Muscle layer of colon (tissue), 2 donors: ENCODE data around the gene MCM8.

Experiments
- H3K27ac ChIP-seq: one replicate; pipeline ENCODE4 v1.7.0; 2013; ENCODE audit warnings: low read depth, mild to moderate bottlenecking, low read length, moderate library complexity
- H3K27me3 ChIP-seq, 2 donors: one replicate each; pipeline ENCODE4 v1.7.0; 2013; ENCODE audit warnings: low read length in 2 of 2, mild to moderate bottlenecking in 2 of 2; ENCODE audit not compliant: insufficient read depth in 2 of 2, control insufficient read depth in 1 of 2
- H3K36me3 ChIP-seq: one replicate; pipeline ENCODE4 v1.7.0; 2013; ENCODE audit warnings: mild to moderate bottlenecking, low read length; ENCODE audit not compliant: insufficient read depth
- H3K4me1 ChIP-seq: one replicate; pipeline ENCODE4 v1.7.0; 2013; ENCODE audit warnings: mild to moderate bottlenecking, low read length; ENCODE audit not compliant: insufficient read depth
- H3K4me3 ChIP-seq, 2 donors: one replicate each; pipeline ENCODE4 v1.7.0; 2013; ENCODE audit warnings: low read length in 2 of 2, low read depth in 1 of 2, mild to moderate bottlenecking in 1 of 2, moderate library complexity in 1 of 2
- H3K9ac ChIP-seq: one replicate; pipeline ENCODE4 v1.7.0; 2013; ENCODE audit warnings: low read length
- H3K9me3 ChIP-seq: one replicate; pipeline ENCODE4 v1.7.0; 2013; ENCODE audit warnings: mild to moderate bottlenecking, low read length
- donor health status: abdominal sarcoma.
- donor health status: Adenocarcinoma of cecum.

MCM8 gene

DNA sequence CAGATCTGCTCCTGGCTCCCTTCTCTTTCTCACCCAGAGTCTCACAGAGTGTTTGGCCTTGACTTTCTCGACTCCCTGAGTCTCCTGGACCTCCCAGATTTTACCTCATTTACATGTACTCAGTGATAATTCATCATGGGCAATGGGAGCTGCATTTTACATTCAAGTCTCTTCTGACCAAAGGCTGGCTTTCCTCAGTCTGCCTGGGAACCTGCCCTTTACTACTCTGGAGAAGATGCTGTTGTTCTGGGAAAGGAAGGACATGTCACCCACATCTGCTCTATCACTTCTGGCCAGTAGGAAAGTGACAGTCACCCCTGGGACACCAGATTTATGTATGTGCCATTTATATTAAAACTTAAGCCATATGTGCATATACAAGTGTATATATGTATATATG, 96.0 kb downstream of the MCM8 start:
- H3K9ac ChIP-seq, result no peak overlapping the region
- H3K4me3 ChIP-seq, result no peak overlapping the region
- no peaks in the 10 kb centered on the region for H3K9me3 ChIP-seq
- H3K27ac ChIP-seq, result no peak overlapping the region
- H3K27me3 ChIP-seq, result peaks cover 0 to 6% of the 10 kb centered on the region in 2 donors
- no peaks in the 10 kb centered on the region for H3K36me3 ChIP-seq
- no peaks in the 10 kb centered on the region for H3K4me1 ChIP-seq

DNA sequence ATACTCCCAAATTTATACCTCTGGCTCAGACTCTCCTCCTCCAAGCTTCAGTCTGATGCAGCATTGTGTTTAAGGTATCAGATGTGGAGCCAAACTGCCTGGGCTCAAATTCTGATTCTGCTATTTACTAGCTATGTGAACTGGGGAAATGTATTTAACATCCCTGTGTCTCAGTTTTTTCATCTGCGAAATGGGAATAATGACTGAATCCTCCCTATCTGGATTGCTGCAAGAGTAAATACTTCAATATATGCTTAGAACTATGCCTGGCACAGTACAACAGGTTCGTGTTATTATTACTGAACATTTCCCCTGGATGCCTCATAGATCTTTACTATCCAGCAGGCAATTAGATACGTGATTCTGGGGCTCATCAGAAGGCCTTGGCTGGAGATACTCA, 97.9 kb downstream of the MCM8 start:
- Histone ChIP-seq H3K9ac (no peak overlapping the region), H3K27me3 (peaks cover 3 to 17% of the 10 kb centered on the region in 2 donors), H3K27ac (no peak overlapping the region), H3K4me1 (no peaks in the 10 kb centered on the region), H3K36me3 (no peaks in the 10 kb centered on the region), H3K4me3 (no peak overlapping the region), H3K9me3 (no peaks in the 10 kb centered on the region)
